Cerebellar cortex (tissue), 1 donor: ENCODE data around the gene GAST.
"Not testable (repeated sequence)": the region's sequence is repeated elsewhere in the genome, so short reads cannot be mapped to it uniquely, and the experiment has no call there.

Source experiments
- DNase-seq: peaks from one replicate; pipeline ENCODE4 v3.0.0-alpha.2; 2015; ENCODE audit warnings: low spot score

Gene GAST

GRCh38 chr17:41711669-41712400 is at the start of gene GAST:
Gene GAST (plus strand): TSS chr17:41712331. CDS start chr17:41715437, 3,106 bp downstream.
- DNase-seq: no peak

- DNase-seq: no peak
These were observed 48.5 kb upstream of the GAST start for GRCh38 chr17:41663451-41664171.

GRCh38 chr17:41664172-41664457 is 48.0 kb upstream of the GAST start:
- no peak for DNase-seq

- no peak for DNase-seq
These were observed 47.3 kb upstream of the GAST start for GRCh38 chr17:41664587-41665565.

GRCh38 chr17:41665566-41666236 is 46.4 kb upstream of the GAST start:
- peak; percentile 82 for DNase-seq

GRCh38 chr17:41666237-41666641 is 45.9 kb upstream of the GAST start:
- peak; percentile 59 for DNase-seq

GRCh38 chr17:41666708-41667279 is 45.3 kb upstream of the GAST start:
- peak; percentile 87 for DNase-seq

GRCh38 chr17:41667280-41668041 is 44.7 kb upstream of the GAST start:
- DNase-seq: no peak

GRCh38 chr17:41672153-41672552 is 40.0 kb upstream of the GAST start:
- no peak for DNase-seq

GRCh38 chr17:41675157-41676057 is 36.7 kb upstream of the GAST start:
- DNase-seq: not testable (repeated sequence)

- no peak for DNase-seq
These were observed 36.1 kb upstream of the GAST start for GRCh38 chr17:41676058-41676419.

- peak; percentile 53 for DNase-seq
These were observed 33.7 kb upstream of the GAST start for GRCh38 chr17:41678411-41678906.

GRCh38 chr17:41678907-41679739 is 33.0 kb upstream of the GAST start:
- peak; percentile 42 for DNase-seq

GRCh38 chr17:41679740-41680425 is 32.2 kb upstream of the GAST start:
- DNase-seq: no peak

- peak; percentile 94 for DNase-seq
These were observed 31.6 kb upstream of the GAST start for GRCh38 chr17:41680426-41681040.

- DNase-seq: no peak
These were observed 30.4 kb upstream of the GAST start for GRCh38 chr17:41681776-41682175.

- DNase-seq: no peak
These were observed 29.5 kb upstream of the GAST start for GRCh38 chr17:41682631-41683030.
